ENCODE measurements around the gene PLEKHA7. TPM values are rescaled to one million over a fixed set of nuclear protein-coding genes. Genes with fewer than 3 reads are reported as not detected.
A peak's percentile ranks its signal among the peaks of the same experiment; 100 is the strongest.

Gene PLEKHA7
- total RNA-seq, 1 donor from 2014 or later, result 77.1 TPM

GRCh38 chr11:16881074-16881709 lies 133.0 kb downstream of the PLEKHA7 start:
- no peak for DNase-seq (ENCODE audit: low spot score, unreplicated experiment)
- no peaks in the 10 kb centered on the region for H3K9me3 Mint-ChIP-seq (ENCODE audit: low read depth)

GRCh38 chr11:16880184-16880801 lies 133.9 kb downstream of the PLEKHA7 start:
- Mint-ChIP-seq H3K36me3 (ENCODE audit: insufficient read depth) (no peaks in the 10 kb centered on the region), H3K27ac (peak overlapping the region; percentile 63), H3K9me3 (ENCODE audit: low read depth) (no peaks in the 10 kb centered on the region), H3K4me1 (ENCODE audit: low read depth) (peaks cover 61% of the 10 kb centered on the region), H3K4me3 (ENCODE audit: low read depth) (no peak overlapping the region), H3K27me3 (no peaks in the 10 kb centered on the region)
- no peak for DNase-seq (ENCODE audit: low spot score, unreplicated experiment)
- TF ChIP-seq, protein P1, sequence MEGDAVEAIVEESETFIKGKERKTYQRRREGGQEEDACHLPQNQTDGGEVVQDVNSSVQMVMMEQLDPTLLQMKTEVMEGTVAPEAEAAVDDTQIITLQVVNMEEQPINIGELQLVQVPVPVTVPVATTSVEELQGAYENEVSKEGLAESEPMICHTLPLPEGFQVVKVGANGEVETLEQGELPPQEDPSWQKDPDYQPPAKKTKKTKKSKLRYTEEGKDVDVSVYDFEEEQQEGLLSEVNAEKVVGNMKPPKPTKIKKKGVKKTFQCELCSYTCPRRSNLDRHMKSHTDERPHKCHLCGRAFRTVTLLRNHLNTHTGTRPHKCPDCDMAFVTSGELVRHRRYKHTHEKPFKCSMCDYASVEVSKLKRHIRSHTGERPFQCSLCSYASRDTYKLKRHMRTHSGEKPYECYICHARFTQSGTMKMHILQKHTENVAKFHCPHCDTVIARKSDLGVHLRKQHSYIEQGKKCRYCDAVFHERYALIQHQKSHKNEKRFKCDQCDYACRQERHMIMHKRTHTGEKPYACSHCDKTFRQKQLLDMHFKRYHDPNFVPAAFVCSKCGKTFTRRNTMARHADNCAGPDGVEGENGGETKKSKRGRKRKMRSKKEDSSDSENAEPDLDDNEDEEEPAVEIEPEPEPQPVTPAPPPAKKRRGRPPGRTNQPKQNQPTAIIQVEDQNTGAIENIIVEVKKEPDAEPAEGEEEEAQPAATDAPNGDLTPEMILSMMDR (IDR thresholded peaks at IDR 0.05; ENCODE audit: unreplicated experiment), result no peak

More at GRCh38 chr11:16881074-16881709, 133.0 kb downstream of the PLEKHA7 start:
- Mint-ChIP-seq H3K4me3 (ENCODE audit: low read depth) (peak overlapping the region; percentile 15), H3K27ac (peak overlapping the region; percentile 91), H3K27me3 (no peaks in the 10 kb centered on the region), H3K36me3 (ENCODE audit: insufficient read depth) (no peaks in the 10 kb centered on the region), H3K4me1 (ENCODE audit: low read depth) (peaks cover 57% of the 10 kb centered on the region)
- TF ChIP-seq, protein P1 (IDR thresholded peaks at IDR 0.05; ENCODE audit: unreplicated experiment), result peak; percentile 22

DNA sequence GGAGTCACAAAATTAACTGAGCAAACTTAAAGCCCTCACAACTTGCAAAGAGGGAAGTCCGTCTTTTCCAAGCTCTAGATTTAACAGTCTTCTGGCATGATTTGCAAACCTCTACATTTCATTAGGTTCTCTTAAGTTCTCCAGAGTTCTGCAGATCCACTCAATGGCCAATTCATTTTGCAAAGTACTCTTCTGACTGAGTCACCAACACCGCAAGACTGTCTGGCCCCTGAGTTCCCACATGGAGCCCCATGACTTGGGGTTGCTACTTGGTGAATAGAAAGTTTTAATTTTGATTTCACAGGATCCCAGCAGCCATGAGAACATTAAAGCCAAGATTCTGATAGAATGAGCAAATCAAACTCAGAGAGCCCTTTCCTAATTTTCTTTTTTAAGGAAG lies 134.5 kb downstream of the PLEKHA7 start:
- no peak for DNase-seq (ENCODE audit: low spot score, unreplicated experiment)
- H3K27me3 Mint-ChIP-seq, result no peaks in the 10 kb centered on the region
- peaks cover 64% of the 10 kb centered on the region for H3K4me1 Mint-ChIP-seq (ENCODE audit: low read depth)
- no peak overlapping the region for H3K27ac Mint-ChIP-seq
- H3K9me3 Mint-ChIP-seq (ENCODE audit: low read depth), result no peaks in the 10 kb centered on the region
- TF ChIP-seq, protein P1 (IDR thresholded peaks at IDR 0.05; ENCODE audit: unreplicated experiment), result no peak
- no peak overlapping the region for H3K4me3 Mint-ChIP-seq (ENCODE audit: low read depth)
- no peaks in the 10 kb centered on the region for H3K36me3 Mint-ChIP-seq (ENCODE audit: insufficient read depth)

- Mint-ChIP-seq H3K27me3 (no peaks in the 10 kb centered on the region), H3K4me3 (ENCODE audit: low read depth) (no peak overlapping the region), H3K9me3 (ENCODE audit: low read depth) (no peaks in the 10 kb centered on the region), H3K36me3 (ENCODE audit: insufficient read depth) (no peaks in the 10 kb centered on the region), H3K4me1 (ENCODE audit: low read depth) (peaks cover 57% of the 10 kb centered on the region), H3K27ac (no peak overlapping the region)
- DNase-seq (ENCODE audit: low spot score, unreplicated experiment), result no peak
- TF ChIP-seq, protein P1 (IDR thresholded peaks at IDR 0.05; ENCODE audit: unreplicated experiment), result no peak
Observed at GRCh38 chr11:16876837-16877236, 137.4 kb downstream of the PLEKHA7 start.

GRCh38 chr11:16876053-16876752 lies 138.0 kb downstream of the PLEKHA7 start:
- Mint-ChIP-seq H3K27ac (peak overlapping the region; percentile 42), H3K9me3 (ENCODE audit: low read depth) (no peaks in the 10 kb centered on the region), H3K36me3 (ENCODE audit: insufficient read depth) (no peaks in the 10 kb centered on the region), H3K4me1 (ENCODE audit: low read depth) (peaks cover 51% of the 10 kb centered on the region), H3K27me3 (no peaks in the 10 kb centered on the region), H3K4me3 (ENCODE audit: low read depth) (no peak overlapping the region)
- TF ChIP-seq, protein P1 (IDR thresholded peaks at IDR 0.05; ENCODE audit: unreplicated experiment), result no peak
- no peak for DNase-seq (ENCODE audit: low spot score, unreplicated experiment)
